ENCODE measurements around the gene TXNRD2. TPM values are rescaled to one million over a fixed set of nuclear protein-coding genes. Genes with fewer than 3 reads are reported as not detected.

Gene TXNRD2
- total RNA-seq, 1 experiment from 2014 or later = 19.7 TPM

- Histone ChIP-seq H3K4me3 (replicated peaks in 1 of 2; ENCODE audit: low read depth in 1 of 2, low read length in 2 of 2) (peak overlapping the region; percentile 46 to 64), H3K4me2 (ENCODE audit: low read length) (peak overlapping the region; percentile 99), H3K36me3 (ENCODE audit: control insufficient read depth in 1 of 2, insufficient read depth in 2 of 2, low read length in 2 of 2) (peaks cover 7 to 17% of the 10 kb centered on the region in 2 experiments; a peak in 3 of 4 replicates), H3K27me3 (ENCODE audit: insufficient read depth, low read length) (no peaks in the 10 kb centered on the region), H3K9me3 (ENCODE audit: control insufficient read depth in 1 of 2, insufficient read depth in 1 of 2, low read depth in 1 of 2, low read length in 2 of 2) (no peaks in the 10 kb centered on the region), H2AFZ (ENCODE audit: low read depth, low read length, poor library complexity, severe bottlenecking) (no peak overlapping the region), H3K9me2 (ENCODE audit: insufficient read depth) (no peaks in the 10 kb centered on the region), H3K9ac (ENCODE audit: low read length) (peak overlapping the region; percentile 74), H3K27ac (ENCODE audit: low read depth, low read length) (peak overlapping the region; percentile 99), H3K4me1 (ENCODE audit: control insufficient read depth in 1 of 2, insufficient read depth in 2 of 2, low read length in 2 of 2) (peaks cover 37 to 55% of the 10 kb centered on the region in 2 experiments), H3K79me2 (ENCODE audit: insufficient read depth, low read length) (no peaks in the 10 kb centered on the region), H4K20me1 (ENCODE audit: insufficient read depth) (no peaks in the 10 kb centered on the region)
- ChIA-PET RAD21 (ENCODE audit: low non-redundant PET in 1 of 2, low total read pairs in 2 of 2, uncharacterized antibody in 2 of 2, unreplicated experiment in 2 of 2) (no interaction called here), POLR2A (no interaction called here), CTCF (interaction anchor here (2.0 kb wide), 1 partner anchor 10 kb away, joined by 15 read pairs; no protein-coding TSS in a partner anchor)
- DNase-seq (ENCODE audit: low read depth, low spot score) (no peak), ATAC-seq (no peak)
- TF ChIP-seq, protein P1, sequence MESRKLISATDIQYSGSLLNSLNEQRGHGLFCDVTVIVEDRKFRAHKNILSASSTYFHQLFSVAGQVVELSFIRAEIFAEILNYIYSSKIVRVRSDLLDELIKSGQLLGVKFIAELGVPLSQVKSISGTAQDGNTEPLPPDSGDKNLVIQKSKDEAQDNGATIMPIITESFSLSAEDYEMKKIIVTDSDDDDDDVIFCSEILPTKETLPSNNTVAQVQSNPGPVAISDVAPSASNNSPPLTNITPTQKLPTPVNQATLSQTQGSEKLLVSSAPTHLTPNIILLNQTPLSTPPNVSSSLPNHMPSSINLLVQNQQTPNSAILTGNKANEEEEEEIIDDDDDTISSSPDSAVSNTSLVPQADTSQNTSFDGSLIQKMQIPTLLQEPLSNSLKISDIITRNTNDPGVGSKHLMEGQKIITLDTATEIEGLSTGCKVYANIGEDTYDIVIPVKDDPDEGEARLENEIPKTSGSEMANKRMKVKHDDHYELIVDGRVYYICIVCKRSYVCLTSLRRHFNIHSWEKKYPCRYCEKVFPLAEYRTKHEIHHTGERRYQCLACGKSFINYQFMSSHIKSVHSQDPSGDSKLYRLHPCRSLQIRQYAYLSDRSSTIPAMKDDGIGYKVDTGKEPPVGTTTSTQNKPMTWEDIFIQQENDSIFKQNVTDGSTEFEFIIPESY (IDR thresholded peaks at IDR 0.05; ENCODE audit: extremely low read depth, insufficient replicate concordance, low read length) = no peak
- TF ChIP-seq SRF (IDR thresholded peaks at IDR 0.05; ENCODE audit: low read depth) (no peak), POLR2A (IDR thresholded peaks at IDR 0.05; ENCODE audit: borderline replicate concordance, extremely low read depth, insufficient read depth, insufficient read length) (no peak), EGR1 (IDR thresholded peaks at IDR 0.05; ENCODE audit: low read depth) (no peak), FOSL1 (IDR thresholded peaks at IDR 0.05; ENCODE audit: low read depth) (no peak), YY1 (IDR thresholded peaks at IDR 0.05; ENCODE audit: extremely low read depth, insufficient replicate concordance, low read depth, low read length) (no peak), MAX (IDR thresholded peaks at IDR 0.05) (no peak), ZNF274 (IDR thresholded peaks at IDR 0.05; ENCODE audit: low read depth, low read length) (no peak), EZH2 (IDR thresholded peaks at IDR 0.05) (no peak)
- TF ChIP-seq, protein P2, sequence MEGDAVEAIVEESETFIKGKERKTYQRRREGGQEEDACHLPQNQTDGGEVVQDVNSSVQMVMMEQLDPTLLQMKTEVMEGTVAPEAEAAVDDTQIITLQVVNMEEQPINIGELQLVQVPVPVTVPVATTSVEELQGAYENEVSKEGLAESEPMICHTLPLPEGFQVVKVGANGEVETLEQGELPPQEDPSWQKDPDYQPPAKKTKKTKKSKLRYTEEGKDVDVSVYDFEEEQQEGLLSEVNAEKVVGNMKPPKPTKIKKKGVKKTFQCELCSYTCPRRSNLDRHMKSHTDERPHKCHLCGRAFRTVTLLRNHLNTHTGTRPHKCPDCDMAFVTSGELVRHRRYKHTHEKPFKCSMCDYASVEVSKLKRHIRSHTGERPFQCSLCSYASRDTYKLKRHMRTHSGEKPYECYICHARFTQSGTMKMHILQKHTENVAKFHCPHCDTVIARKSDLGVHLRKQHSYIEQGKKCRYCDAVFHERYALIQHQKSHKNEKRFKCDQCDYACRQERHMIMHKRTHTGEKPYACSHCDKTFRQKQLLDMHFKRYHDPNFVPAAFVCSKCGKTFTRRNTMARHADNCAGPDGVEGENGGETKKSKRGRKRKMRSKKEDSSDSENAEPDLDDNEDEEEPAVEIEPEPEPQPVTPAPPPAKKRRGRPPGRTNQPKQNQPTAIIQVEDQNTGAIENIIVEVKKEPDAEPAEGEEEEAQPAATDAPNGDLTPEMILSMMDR (IDR thresholded peaks at IDR 0.05 in 2 of 3, conservative IDR thresholded peaks at IDR 0.05 in 1 of 3; ENCODE audit: borderline replicate concordance in 1 of 3, insufficient read depth in 1 of 3, low read depth in 2 of 3, low read length in 2 of 3) = no peak
- intact Hi-C loops (cut with micrococcal nuclease) = loop anchor here (10.0 kb wide), 1 partner anchor 151 kb away; the partner anchor contains the start of genes RANBP1 and TRMT2A
- BruUV-seq (replicated peaks) = no TSS peak
Measured at GRCh38 chr22:19963863-19964642, 22.4 kb upstream of the TXNRD2 start.

Measured in HCT116 (cell line).